HEK293 (cell line): ENCODE results near the gene KLHL6.
"Not testable (repeated sequence)": the region's sequence is repeated elsewhere in the genome, so short reads cannot be mapped to it uniquely, and the experiment has no call there.

Source experiments
- ATF2 ChIP-seq: fragments of 450-650 bp; formaldehyde crosslinking; IDR thresholded peaks from 2 replicates; pipeline ENCODE4 v1.5.1; 2016; ENCODE audit warnings: missing biosample characterization, missing genetic modification characterization, low read depth
- CTCF ChIP-seq: fragments of 450-650 bp; formaldehyde crosslinking; IDR thresholded peaks from 2 replicates; pipeline ENCODE4 v1.5.1; 2016; ENCODE audit warnings: missing biosample characterization, missing genetic modification characterization
- HIC1 ChIP-seq: fragments of 450-650 bp; formaldehyde crosslinking; IDR thresholded peaks from 2 replicates; pipeline ENCODE4 v1.5.1; 2016; ENCODE audit warnings: missing biosample characterization, missing genetic modification characterization
- INSM2 ChIP-seq: fragments of 450-650 bp; formaldehyde crosslinking; IDR thresholded peaks from 2 replicates; pipeline ENCODE4 v1.5.1; 2016; ENCODE audit warnings: missing biosample characterization, missing genetic modification characterization
- PRDM10 ChIP-seq: fragments of 450-650 bp; formaldehyde crosslinking; IDR thresholded peaks from 2 replicates; pipeline ENCODE4 v1.5.1; 2016; ENCODE audit warnings: missing biosample characterization, missing genetic modification characterization
- REST ChIP-seq: fragments of 450-650 bp; formaldehyde crosslinking; IDR thresholded peaks from 2 replicates; pipeline ENCODE4 v1.5.1; 2016; ENCODE audit warnings: missing biosample characterization, missing genetic modification characterization
- TCF7L2 ChIP-seq: IDR thresholded peaks from 2 replicates; pipeline ENCODE4 v1.6.1; 2011; ENCODE audit warnings: low read depth, mild to moderate bottlenecking, inconsistent platforms, low read length, moderate library complexity, borderline replicate concordance
- ZFP41 ChIP-seq: fragments of 450-650 bp; formaldehyde crosslinking; IDR thresholded peaks from 2 replicates; pipeline ENCODE4 v1.5.1; 2016; ENCODE audit warnings: missing biosample characterization, missing genetic modification characterization, borderline replicate concordance
- ZNF513 ChIP-seq: fragments of 450-650 bp; IDR thresholded peaks from 2 replicates; pipeline ENCODE4 v1.5.1; 2018; ENCODE audit warnings: missing biosample characterization, missing genetic modification characterization
- ZNF561 ChIP-seq: fragments of 450-650 bp; IDR thresholded peaks from 2 replicates; pipeline ENCODE4 v1.5.1; 2018; ENCODE audit warnings: missing biosample characterization, missing genetic modification characterization, borderline replicate concordance
- ZNF747 ChIP-seq: fragments of 450-650 bp; formaldehyde crosslinking; IDR thresholded peaks from 2 replicates; pipeline ENCODE4 v1.5.1; 2016; ENCODE audit warnings: missing biosample characterization, missing genetic modification characterization
- ZSCAN30 ChIP-seq: fragments of 450-650 bp; IDR thresholded peaks from 2 replicates; pipeline ENCODE4 v1.5.1; 2018; ENCODE audit warnings: missing biosample characterization, mild to moderate bottlenecking, missing genetic modification characterization, moderate library complexity

GRCh38 chr3:183520741-183521556 lies 34.6 kb downstream of the KLHL6 start:
- TF ChIP-seq ZFP41 (tag by site-specific recombination); CTCF; PRDM10; ZNF747 (tag by site-specific recombination); ZNF513 (tag by site-specific recombination); REST (tag by site-specific recombination); ZSCAN30 (tag by site-specific recombination); HIC1 (tag by site-specific recombination); ATF2 (tag by site-specific recombination); ZNF561; TCF7L2; INSM2: not testable (repeated sequence)
